IMR-90 (cell line): ENCODE measurements around the gene PHACTR3. TPM values are rescaled to one million over a fixed set of nuclear protein-coding genes. Genes with fewer than 3 reads are reported as not detected.

ENCODE experiments used
- ATAC-seq: fragments of 200-7000 bp; cut with Tn5 transposase; 2 replicates; pipeline ENCODE4 v1.9.1; 2020; ENCODE audit warnings: low read depth, mild to moderate bottlenecking, moderate library complexity
- BruUV-seq: library from RNA; stranded (reverse); fragments of 400-500 nt; replicated peaks from 2 replicates; lab custom pipeline; 2021; lab: Mats Ljungman, UMichigan
- CTCF ChIA-PET: fragments of 300-600 bp; formaldehyde crosslinking; extraction: SDS; loops from one replicate; lab custom pipeline; 2021; ENCODE audit warnings: antibody characterized with exemption; lab: Yijun Ruan, JAX
- POLR2A ChIA-PET: fragments of 300-600 bp; sonication (Branson Sonifier 250); formaldehyde crosslinking; loops from one replicate; lab custom pipeline; 2022; ENCODE audit warnings: antibody characterized with exemption; ENCODE audit not compliant: unreplicated experiment; lab: Charles Lee
- DNase-seq: peaks from one replicate; pipeline ENCODE4 v3.0.0; 2013
- H2AFZ ChIP-seq: replicated peaks from 2 replicates; pipeline ENCODE3; 2013; ENCODE audit warnings: low read length, mild to moderate bottlenecking; ENCODE audit not compliant: poor library complexity
- H2AK5ac ChIP-seq: 2 replicates; pipeline ENCODE4 v1.6.1; 2013; ENCODE audit warnings: low read depth, low read length, inconsistent platforms
- H2AK9ac ChIP-seq: replicated peaks from 2 replicates; pipeline ENCODE3; 2013; ENCODE audit warnings: mild to moderate bottlenecking, low read depth, low read length, moderate library complexity; ENCODE audit not compliant: poor library complexity
- H2BK120ac ChIP-seq: 2 replicates; pipeline ENCODE4 v1.6.1; 2013; ENCODE audit warnings: low read depth, low read length, inconsistent platforms
- H2BK15ac ChIP-seq: 3 replicates; pipeline ENCODE4 v1.6.1; 2013; ENCODE audit warnings: low read depth, low read length, inconsistent platforms
- H2BK20ac ChIP-seq: 2 replicates; pipeline ENCODE4 v1.6.1; 2013; ENCODE audit warnings: low read depth, mild to moderate bottlenecking, inconsistent platforms, low read length, moderate library complexity
- H2BK5ac ChIP-seq: 2 replicates; pipeline ENCODE4 v1.6.1; 2013; ENCODE audit warnings: mild to moderate bottlenecking, low read depth, low read length, inconsistent platforms; ENCODE audit not compliant: poor library complexity, severe bottlenecking
- H3K14ac ChIP-seq: replicated peaks from 2 replicates; pipeline ENCODE4 v1.6.1; 2013; ENCODE audit warnings: low read depth, low read length, inconsistent platforms
- H3K18ac ChIP-seq: 2 replicates; pipeline ENCODE4 v1.6.1; 2013; ENCODE audit warnings: low read depth, low read length, control low read depth
- H3K23ac ChIP-seq: 2 replicates; pipeline ENCODE4 v1.6.1; 2013; ENCODE audit warnings: low read depth, low read length, inconsistent platforms
- H3K27ac ChIP-seq: 2 replicates; pipeline ENCODE4 v1.5.1; 2013; ENCODE audit warnings: mild to moderate bottlenecking, control low read depth, low read length; ENCODE audit not compliant: insufficient read depth
- H3K27me3 ChIP-seq: 2 replicates; pipeline ENCODE4 v1.6.1; 2013; ENCODE audit warnings: low read length; ENCODE audit not compliant: control insufficient read depth, insufficient read depth
- H3K36me3 ChIP-seq: 2 replicates; pipeline ENCODE4 v1.6.1; 2013; ENCODE audit warnings: low read length, mixed read lengths; ENCODE audit not compliant: control insufficient read depth, insufficient read depth
- H3K4ac ChIP-seq: 2 replicates; pipeline ENCODE4 v1.6.1; 2013; ENCODE audit warnings: low read depth, low read length, inconsistent platforms
- H3K4me1 ChIP-seq: 2 replicates; pipeline ENCODE4 v1.6.1; 2013; ENCODE audit warnings: low read length, mixed read lengths; ENCODE audit not compliant: control insufficient read depth, insufficient read depth
- H3K4me2 ChIP-seq: 2 replicates; pipeline ENCODE4 v1.6.1; 2013; ENCODE audit warnings: low read depth, mild to moderate bottlenecking, control low read depth, low read length, moderate library complexity
- H3K4me3 ChIP-seq: 2 replicates; pipeline ENCODE4 v1.5.1; 2013; ENCODE audit warnings: low read depth, mild to moderate bottlenecking, control low read depth, low read length, moderate library complexity; ENCODE audit not compliant: insufficient read depth
- H3K56ac ChIP-seq: 2 replicates; pipeline ENCODE4 v1.6.1; 2013; ENCODE audit warnings: low read length, inconsistent platforms; ENCODE audit not compliant: insufficient read depth; ENCODE audit errors: extremely low read depth
- H3K79me1 ChIP-seq, 2 experiments: 2 replicates each; pipeline ENCODE4 v1.6.1; 2013; ENCODE audit warnings: low read length in 2 of 2, inconsistent platforms in 1 of 2, low read depth in 1 of 2
- H3K9ac ChIP-seq: 2 replicates; pipeline ENCODE4 v1.6.1; 2013; ENCODE audit warnings: low read depth, low read length, control low read depth
- H3K9me1 ChIP-seq: 2 replicates; pipeline ENCODE4 v1.6.1; 2013; ENCODE audit warnings: low read length, inconsistent platforms; ENCODE audit not compliant: insufficient read depth
- H3K9me3 ChIP-seq: 2 replicates; pipeline ENCODE4 v1.6.1; 2013; ENCODE audit warnings: low read length; ENCODE audit not compliant: control insufficient read depth, insufficient read depth
- H4K20me1 ChIP-seq: 2 replicates; pipeline ENCODE4 v1.6.1; 2013; ENCODE audit warnings: low read length, inconsistent platforms; ENCODE audit not compliant: insufficient read depth
- H4K5ac ChIP-seq: 2 replicates; pipeline ENCODE4 v1.6.1; 2013; ENCODE audit warnings: mild to moderate bottlenecking, low read depth, low read length, control low read depth
- H4K8ac ChIP-seq, 2 experiments: 2 replicates each; pipeline ENCODE4 v1.6.1; 2013; ENCODE audit warnings: low read depth in 2 of 2, low read length in 2 of 2, control low read depth in 1 of 2, inconsistent platforms in 1 of 2
- H4K91ac ChIP-seq: 2 replicates; pipeline ENCODE4 v1.6.1; 2013; ENCODE audit warnings: low read depth, low read length, inconsistent platforms; ENCODE audit not compliant: insufficient read depth
- CEBPB ChIP-seq: IDR thresholded peaks from 2 replicates; pipeline ENCODE4 v1.6.1; 2012; ENCODE audit warnings: low read depth, low read length, improper control_type of control experiment
- CHD1 ChIP-seq: IDR thresholded peaks from 2 replicates; pipeline ENCODE4 v1.6.1; 2012; ENCODE audit warnings: low read depth, low read length, improper control_type of control experiment
- MAFK ChIP-seq: IDR thresholded peaks from 2 replicates; pipeline ENCODE4 v1.6.1; 2012; ENCODE audit warnings: low read depth, low read length, improper control_type of control experiment
- MAZ ChIP-seq: IDR thresholded peaks from 2 replicates; pipeline ENCODE4 v1.6.1; 2012; ENCODE audit warnings: low read depth, mild to moderate bottlenecking, low read length, improper control_type of control experiment, moderate library complexity, borderline replicate concordance
- NFE2L2 ChIP-seq: fragments of 150-350 bp; IDR thresholded peaks from 2 replicates; pipeline ENCODE4 v1.6.1; 2016; ENCODE audit warnings: low read depth, mild to moderate bottlenecking, low read length
- POLR2A ChIP-seq: IDR thresholded peaks from 2 replicates; pipeline ENCODE4 v1.6.1; 2012; ENCODE audit warnings: mild to moderate bottlenecking, low read depth, low read length
- RAD21 ChIP-seq: IDR thresholded peaks from 2 replicates; pipeline ENCODE4 v1.6.1; 2012; ENCODE audit warnings: low read length, improper control_type of control experiment
- RFX5 ChIP-seq: IDR thresholded peaks from 2 replicates; pipeline ENCODE4 v1.8.0; 2012; ENCODE audit warnings: low read depth, mild to moderate bottlenecking, low read length, moderate library complexity
- SMC3 ChIP-seq: fragments of 150-350 bp; IDR thresholded peaks from 2 replicates; pipeline ENCODE4 v1.6.1; 2016; ENCODE audit warnings: low read depth, mild to moderate bottlenecking, antibody characterized with exemption, low read length, moderate library complexity
- USF2 ChIP-seq: fragments of 150-350 bp; IDR thresholded peaks from 2 replicates; pipeline ENCODE4 v1.6.1; 2017; ENCODE audit warnings: mild to moderate bottlenecking, antibody characterized with exemption, low read length, low read depth
- WGBS, 2 experiments: methylation state at CpG; one replicate each; pipeline versions ENCODE4 v1.1.5 to v1.1.7; 2013; ENCODE audit warnings: missing lambda C conversion rate in 2 of 2; ENCODE audit not compliant: insufficient read length in 1 of 2; ENCODE audit errors: extremely low coverage in 2 of 2; 5-methylcytosine and 5-hydroxymethylcytosine counted together
- dilution Hi-C: fragments of 300-500 bp; cut with HindIII; formaldehyde crosslinking; loops from one replicate; pipeline ENCODE4 v1.14.3; 2018; ENCODE audit warnings: low sequenced_read_pairs; ENCODE audit not compliant: unreplicated experiment
- in situ Hi-C: fragments of 300-500 bp; cut with MboI; formaldehyde crosslinking; loops from 3 replicates; pipeline ENCODE4 v1.14.3; 2019; ENCODE audit warnings: low sequenced_read_pairs, inconsistent platforms, mixed read lengths
- intact Hi-C: fragments of 100-400 bp; cut with micrococcal nuclease; formaldehyde crosslinking; loops from 2 replicates; pipeline ENCODE4 v1.10.0; 2022
- polyA plus RNA-seq, 3 experiments: library from polyadenylated mRNA; depleted of rRNA; stranded (reverse); fragments of >200 nt; gene quantifications; 2 replicates each; pipeline ENCODE4 v1.2.3, GENCODE V29; 2012; ENCODE audit warnings: low replicate concordance in 1 of 3
- total RNA-seq: library from RNA; depleted of rRNA; stranded (reverse); fragments of >200 nt; gene quantifications from 2 replicates; pipeline ENCODE4 v1.2.3, GENCODE V29; 2012

Gene PHACTR3
- total and polyA plus RNA-seq, 2 of the 4 experiments (the other 2 are of a cell fraction), result not detected

- ChIA-PET POLR2A (no interaction called here), CTCF (no interaction called here)
- no peaks in the 10 kb centered on the region for H3K79me1 ChIP-seq
- H3K4me3 ChIP-seq, result no peak overlapping the region
- H2BK5ac ChIP-seq, result no peak overlapping the region
- peaks cover 19% of the 10 kb centered on the region; the same call in 1 of the 2 replicates for H3K9me3 ChIP-seq
- H4K91ac ChIP-seq, result no peak overlapping the region
- no peak for DNase-seq
- 57% methylated on average over 1 of the region's 12 CpGs; no CpG with 5 or more reads in 1 of the 2 experiments for WGBS, 2 experiments
- no peak overlapping the region for H3K4ac ChIP-seq
- no TSS peak for BruUV-seq
- H3K9me1 ChIP-seq, result no peaks in the 10 kb centered on the region
- no peak overlapping the region for H4K5ac ChIP-seq
- no peak for TF ChIP-seq SMC3
- no peak for TF ChIP-seq CHD1
- TF ChIP-seq POLR2A, result no peak
- TF ChIP-seq MAFK, result no peak
- no peak for TF ChIP-seq CEBPB
- no peak for TF ChIP-seq USF2
- no peak for TF ChIP-seq RAD21
- no peak for TF ChIP-seq RFX5
- no peak for TF ChIP-seq MAZ
- no peak for TF ChIP-seq NFE2L2
- H3K23ac ChIP-seq, result no peak overlapping the region
- in situ Hi-C loops (no loop called here), intact Hi-C loops (no loop called here), dilution Hi-C loops (no loop called here)
- H2AK5ac ChIP-seq, result no peak overlapping the region
- no peaks in the 10 kb centered on the region for H3K27me3 ChIP-seq
- no peak overlapping the region for H3K9ac ChIP-seq
- H3K36me3 ChIP-seq, result no peaks in the 10 kb centered on the region
- no peak overlapping the region for H3K18ac ChIP-seq
- no peak overlapping the region for H2BK20ac ChIP-seq
- no peak overlapping the region for H3K4me2 ChIP-seq
- no peak overlapping the region for H2AK9ac ChIP-seq
- no peak overlapping the region for H3K14ac ChIP-seq
- H2BK120ac ChIP-seq, result no peak overlapping the region
- H3K56ac ChIP-seq, result no peak overlapping the region
- no peak overlapping the region for H2AFZ ChIP-seq
- no peak overlapping the region for H2BK15ac ChIP-seq
- H3K27ac ChIP-seq, result no peak overlapping the region
- H3K4me1 ChIP-seq, result no peaks in the 10 kb centered on the region
- no peak overlapping the region for H4K8ac ChIP-seq
- no peaks in the 10 kb centered on the region for H4K20me1 ChIP-seq
- ATAC-seq, result no peak
Measured at GRCh38 chr20:59747671-59748515, 143.6 kb downstream of the PHACTR3 start.
